CD4-positive, alpha-beta T cell treated with Interleukin-15 for 4 hours (primary cell): Measurements from ENCODE around the gene CCDC40.

Experiments used
- DNase-seq: peaks from one replicate; pipeline ENCODE4 v3.0.0-alpha.2; 2020; ENCODE audit warnings: low spot score

Gene CCDC40

GRCh38 chr17:80102664-80103448, 66.4 kb downstream of the CCDC40 start:
- no peak for DNase-seq

- no peak for DNase-seq
Measured at GRCh38 chr17:80103449-80104085, 67.1 kb downstream of the CCDC40 start.

GRCh38 chr17:80104321-80104955, 68.0 kb downstream of the CCDC40 start:
- no peak for DNase-seq

GRCh38 chr17:80104956-80105375, 68.5 kb downstream of the CCDC40 start:
- DNase-seq, result no peak

GRCh38 chr17:80105762-80106161, 69.3 kb downstream of the CCDC40 start:
- no peak for DNase-seq

- no peak for DNase-seq
Measured at GRCh38 chr17:80106176-80106575, 69.7 kb downstream of the CCDC40 start.

GRCh38 chr17:80106751-80107150, 70.3 kb downstream of the CCDC40 start:
- no peak for DNase-seq

GRCh38 chr17:80107231-80108021, 71.0 kb downstream of the CCDC40 start:
- DNase-seq, result no peak

- DNase-seq, result no peak
Measured at GRCh38 chr17:80108036-80108971, 71.9 kb downstream of the CCDC40 start.

GRCh38 chr17:80109066-80109660, 72.7 kb downstream of the CCDC40 start:
- DNase-seq, result no peak

GRCh38 chr17:80109713-80110446, 73.4 kb downstream of the CCDC40 start:
- DNase-seq, result no peak

GRCh38 chr17:80110447-80110812, 74.0 kb downstream of the CCDC40 start:
- no peak for DNase-seq

GRCh38 chr17:80110927-80111701, 74.7 kb downstream of the CCDC40 start:
- no peak for DNase-seq

GRCh38 chr17:80111702-80112470, 75.4 kb downstream of the CCDC40 start:
- no peak for DNase-seq

GRCh38 chr17:80112471-80113032, 76.1 kb downstream of the CCDC40 start:
- DNase-seq, result no peak

- DNase-seq, result no peak
Measured at GRCh38 chr17:80113033-80113484, 76.6 kb downstream of the CCDC40 start.

- DNase-seq, result no peak
Measured at GRCh38 chr17:80114758-80115157, 78.3 kb downstream of the CCDC40 start.

GRCh38 chr17:80115159-80115558, 78.7 kb downstream of the CCDC40 start:
- no peak for DNase-seq
